K562 (cell line): ENCODE results near the gene PLEK2. TPM values are rescaled to one million over a fixed set of nuclear protein-coding genes. Genes with fewer than 3 reads are reported as not detected.

Experiments used
- ID3 ChIP-seq, 2 experiments: fragments of 250-450 bp in 1 of 2; fragments of 450-650 bp in 1 of 2; sonication (Bioruptor Pico) in 1 of 2; IDR thresholded peaks; 2 replicates each; pipeline versions ENCODE4 v1.6.1 to v1.8.0; 2016 to 2021; ENCODE audit warnings: mild to moderate bottlenecking in 2 of 2, moderate library complexity in 2 of 2, missing compliant biosample characterization in 1 of 2, missing genetic modification characterization in 1 of 2
- ZNF609 ChIP-seq: sonication (generic); formaldehyde crosslinking; IDR thresholded peaks from 2 replicates; pipeline ENCODE4 v1.8.1; 2023; ENCODE audit warnings: missing genetic modification reagents, mild to moderate bottlenecking, borderline replicate concordance
- polyA plus RNA-seq, 8 experiments: library from polyadenylated mRNA; depleted of rRNA in 4 of 8; stranded (reverse) in 5 of 8; unstranded in 3 of 8; fragments of >200 nt; fragmentation: Nextera tagmentation in 2 of 8; fragmentation: Illumina TruSeq in 1 of 8; extraction: Ambion mirVana in 2 of 8; extraction: Trizol in 1 of 8; gene quantifications; 2 replicates each; pipeline versions ENCODE4 v1.2.1 to v1.2.3, GENCODE V29; 2011 to 2014; ENCODE audit warnings: inconsistent platforms in 1 of 8, missing spikeins in 1 of 8
- total RNA-seq, 7 experiments: library from RNA; depleted of rRNA in 6 of 7; stranded (reverse); fragments of >200 nt in 6 of 7; fragmentation: Illumina TruSeq in 2 of 7; extraction: Trizol in 2 of 7; gene quantifications; 2 replicates each; pipeline versions ENCODE4 v1.2.1 to v1.2.3, GENCODE V29; 2011 to 2021; ENCODE audit warnings: low replicate concordance in 1 of 7

PLEK2 gene
- total and polyA plus RNA-seq, 9 of the 15 experiments (the other 6 are each of a cell fraction or from before 2014, with no cell fraction given) = not detected

- no peak for TF ChIP-seq ID3 (CRISPR knock-in tag; IDR thresholded peaks at IDR 0.05)
- no peak for TF ChIP-seq ID3 (tag; IDR thresholded peaks at IDR 0.05)
- TF ChIP-seq ZNF609 (CRISPR knock-in tag) = no peak; the same call in 1 of the 2 replicates
- TF ChIP-seq, all 486 proteins: peak for 120
Observed at GRCh38 chr14:67359775-67360469, 52.0 kb downstream of the PLEK2 start, which contains the start of the genes ATP6V1D and EIF2S1 (continued).
